ENCODE measurements around the gene FITM1. TPM values are rescaled to one million over a fixed set of nuclear protein-coding genes. Genes with fewer than 3 reads are reported as not detected.

Gene FITM1
- total RNA-seq, 2 donors from 2014 or later = 74.3 to 180 TPM

DNA sequence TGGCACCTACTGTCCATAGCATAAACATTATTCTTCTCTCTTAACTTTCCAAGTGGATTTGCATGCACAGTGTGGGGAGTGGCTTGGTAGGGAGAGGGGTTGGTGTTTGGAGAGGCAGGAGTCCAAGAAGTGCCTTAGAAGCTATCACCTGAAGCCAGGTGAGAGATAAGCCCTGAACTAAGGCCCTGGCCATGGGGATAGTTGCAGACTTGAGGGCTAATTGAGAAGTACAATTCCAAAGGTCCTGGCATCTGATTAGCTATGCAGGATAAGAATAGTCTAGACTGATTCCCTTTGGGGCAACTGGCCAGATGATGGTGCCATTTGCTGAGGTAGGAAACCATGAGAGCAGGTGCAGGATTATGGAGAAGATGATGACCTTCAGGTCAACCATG is 38.4 kb upstream of the FITM1 start:
- Histone ChIP-seq H3K4me3 (no peak overlapping the region), H3K4me1 (peaks cover 0 to 22% of the 10 kb centered on the region in 2 donors), H3K27ac (no peak overlapping the region), H3K9me3 (no peaks in the 10 kb centered on the region), H3K36me3 (no peaks in the 10 kb centered on the region), H3K27me3 (no peaks in the 10 kb centered on the region)
- DNase-seq (ENCODE audit: low spot score) = no peak
- TF ChIP-seq, protein P1, sequence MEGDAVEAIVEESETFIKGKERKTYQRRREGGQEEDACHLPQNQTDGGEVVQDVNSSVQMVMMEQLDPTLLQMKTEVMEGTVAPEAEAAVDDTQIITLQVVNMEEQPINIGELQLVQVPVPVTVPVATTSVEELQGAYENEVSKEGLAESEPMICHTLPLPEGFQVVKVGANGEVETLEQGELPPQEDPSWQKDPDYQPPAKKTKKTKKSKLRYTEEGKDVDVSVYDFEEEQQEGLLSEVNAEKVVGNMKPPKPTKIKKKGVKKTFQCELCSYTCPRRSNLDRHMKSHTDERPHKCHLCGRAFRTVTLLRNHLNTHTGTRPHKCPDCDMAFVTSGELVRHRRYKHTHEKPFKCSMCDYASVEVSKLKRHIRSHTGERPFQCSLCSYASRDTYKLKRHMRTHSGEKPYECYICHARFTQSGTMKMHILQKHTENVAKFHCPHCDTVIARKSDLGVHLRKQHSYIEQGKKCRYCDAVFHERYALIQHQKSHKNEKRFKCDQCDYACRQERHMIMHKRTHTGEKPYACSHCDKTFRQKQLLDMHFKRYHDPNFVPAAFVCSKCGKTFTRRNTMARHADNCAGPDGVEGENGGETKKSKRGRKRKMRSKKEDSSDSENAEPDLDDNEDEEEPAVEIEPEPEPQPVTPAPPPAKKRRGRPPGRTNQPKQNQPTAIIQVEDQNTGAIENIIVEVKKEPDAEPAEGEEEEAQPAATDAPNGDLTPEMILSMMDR (IDR thresholded peaks at IDR 0.05) = no peak

DNA sequence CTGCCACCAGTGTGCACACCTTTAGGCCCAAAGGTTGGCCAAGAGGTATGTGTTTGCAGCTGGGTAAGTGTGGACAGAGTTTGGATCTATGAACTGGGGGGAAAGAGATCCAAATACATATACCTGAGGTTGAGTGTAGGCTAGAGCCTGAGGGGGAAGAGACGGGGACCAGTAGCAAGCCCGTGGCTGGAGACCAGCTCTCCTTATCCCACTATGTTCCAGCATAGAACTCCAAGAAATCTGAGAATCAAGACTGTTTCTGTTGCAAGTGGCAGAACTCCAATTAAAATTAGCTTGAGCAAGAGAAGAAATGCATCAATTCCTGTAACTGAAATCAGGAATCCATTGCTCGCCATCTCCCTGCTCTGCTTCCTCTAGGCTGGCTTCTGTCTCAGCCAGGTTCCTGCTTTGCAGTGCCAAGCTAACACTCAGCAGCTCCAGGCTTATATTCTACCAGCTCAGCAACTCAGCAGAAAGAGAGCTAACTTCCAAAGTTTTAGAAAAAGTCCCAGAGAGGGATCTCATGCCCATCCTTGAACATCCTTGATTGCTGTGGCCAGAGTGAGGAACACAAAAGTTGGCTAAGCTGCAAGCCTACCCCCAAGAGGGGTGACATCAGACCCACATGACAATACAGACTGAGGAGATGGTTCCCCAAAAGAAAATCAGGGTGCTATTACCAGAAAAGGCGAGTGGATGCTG is 37.8 kb upstream of the FITM1 start:
- Histone ChIP-seq H3K36me3 (no peaks in the 10 kb centered on the region), H3K9me3 (no peaks in the 10 kb centered on the region), H3K4me1 (peaks cover 0 to 22% of the 10 kb centered on the region in 2 donors), H3K27me3 (no peaks in the 10 kb centered on the region), H3K27ac (peak overlapping the region in 1 of 2 donors; percentile 95), H3K4me3 (no peak overlapping the region)
- TF ChIP-seq, protein P1 (IDR thresholded peaks at IDR 0.05) = no peak
- DNase-seq (ENCODE audit: low spot score) = no peak

DNA sequence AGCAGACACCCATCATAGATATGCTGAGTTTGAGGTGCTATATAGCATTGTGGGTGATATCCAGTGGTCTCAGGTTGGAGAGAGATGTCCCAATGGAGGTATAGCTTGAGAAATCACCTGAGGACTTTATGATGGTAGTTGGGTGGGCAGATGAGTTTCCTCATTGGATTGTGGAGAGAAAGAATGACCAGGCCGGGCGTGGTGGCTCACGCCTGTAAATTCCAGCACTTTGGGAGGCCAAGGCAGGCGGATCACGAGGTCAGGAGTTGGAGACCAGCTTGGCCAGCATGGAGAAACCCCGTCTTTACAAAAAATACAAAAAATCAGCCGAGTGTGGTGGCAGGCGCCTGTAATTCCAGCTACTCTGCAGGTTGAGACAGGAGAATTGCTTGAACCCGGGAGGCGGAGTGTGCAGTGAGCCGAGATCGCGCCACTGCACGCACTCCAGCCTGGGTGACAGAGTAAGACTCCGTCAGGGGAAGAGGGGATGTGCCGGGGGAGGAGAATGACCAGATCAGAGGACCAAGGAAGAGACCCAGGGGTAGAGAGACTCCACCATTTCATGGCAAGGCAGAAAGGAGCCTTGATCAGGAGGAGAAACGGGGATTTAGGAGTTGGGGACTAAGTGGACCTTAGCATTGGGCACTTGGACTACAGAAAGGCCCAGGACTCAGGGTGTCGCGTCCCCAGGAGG is 37.1 kb upstream of the FITM1 start:
- Histone ChIP-seq H3K4me3 (peak overlapping the region; percentile 70 to 91), H3K36me3 (no peaks in the 10 kb centered on the region), H3K27ac (peak overlapping the region; percentile 91 to 95), H3K27me3 (no peaks in the 10 kb centered on the region), H3K9me3 (no peaks in the 10 kb centered on the region), H3K4me1 (peaks cover 0 to 22% of the 10 kb centered on the region in 2 donors)
- TF ChIP-seq, protein P1 (IDR thresholded peaks at IDR 0.05) = no peak
- no peak for DNase-seq (ENCODE audit: low spot score)

DNA sequence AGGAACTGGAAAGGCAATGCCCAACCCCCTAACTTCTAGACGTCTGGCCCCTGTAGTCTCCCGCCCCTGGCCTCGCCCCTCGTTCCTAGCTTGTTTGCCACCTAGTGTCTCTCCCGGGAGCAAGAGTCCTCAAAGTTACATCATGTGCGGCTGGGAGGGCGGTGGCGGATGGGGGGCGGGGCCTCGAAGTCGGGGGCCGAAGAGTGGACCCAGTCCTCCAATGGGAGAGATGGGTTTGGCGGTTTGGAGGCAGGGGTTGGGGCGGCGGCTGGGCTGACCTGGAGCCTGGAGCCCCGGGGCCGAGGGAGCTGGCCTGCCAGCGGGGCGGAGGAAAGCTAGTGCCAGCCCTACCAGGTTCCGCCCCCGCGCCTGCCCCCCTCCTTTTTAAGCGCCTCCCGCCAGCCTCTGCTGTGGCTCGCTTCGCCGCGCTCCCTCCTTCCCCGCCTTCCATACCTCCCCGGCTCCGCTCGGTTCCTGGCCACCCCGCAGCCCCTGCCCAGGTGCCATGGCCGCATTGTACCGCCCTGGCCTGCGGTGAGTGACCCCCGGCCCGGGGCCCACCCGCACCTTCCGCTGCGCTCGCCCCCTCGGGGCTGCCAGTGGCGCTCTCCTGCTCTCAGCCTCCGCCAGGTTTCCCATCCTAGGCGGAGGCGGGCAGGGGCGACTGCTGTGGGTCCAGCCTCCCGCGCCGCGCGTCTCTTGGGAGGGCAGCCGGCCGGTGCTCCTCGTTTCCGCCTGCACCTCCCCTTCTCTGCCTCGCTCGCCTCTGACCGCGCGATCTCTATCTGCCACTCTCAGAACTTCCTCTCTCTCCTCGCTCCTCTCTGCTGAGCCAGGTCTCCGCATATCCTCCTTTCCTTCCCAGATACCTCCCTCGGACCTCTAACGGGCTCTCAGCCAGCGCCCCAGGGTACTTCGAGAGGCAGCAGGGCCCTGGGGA is 36.3 kb upstream of the FITM1 start, which contains the start of gene PCK2:
PCK2 (plus strand) TSS at position 411 of the 940 bp plus-strand sequence; CDS start at position 506, 95 bp downstream.
- Histone ChIP-seq H3K36me3 (no peaks in the 10 kb centered on the region), H3K4me1 (peaks cover 0 to 22% of the 10 kb centered on the region in 2 donors), H3K27ac (peak within 1 kb of the TSS; percentile 91 to 95), H3K4me3 (peak within 1 kb of the TSS; percentile 70 to 91), H3K9me3 (no peaks in the 10 kb centered on the region), H3K27me3 (no peaks in the 10 kb centered on the region)
- peak; percentile 96 for DNase-seq (ENCODE audit: low spot score)
- TF ChIP-seq, protein P1 (IDR thresholded peaks at IDR 0.05) = peak in 1 of 2 donors; percentile 32

DNA sequence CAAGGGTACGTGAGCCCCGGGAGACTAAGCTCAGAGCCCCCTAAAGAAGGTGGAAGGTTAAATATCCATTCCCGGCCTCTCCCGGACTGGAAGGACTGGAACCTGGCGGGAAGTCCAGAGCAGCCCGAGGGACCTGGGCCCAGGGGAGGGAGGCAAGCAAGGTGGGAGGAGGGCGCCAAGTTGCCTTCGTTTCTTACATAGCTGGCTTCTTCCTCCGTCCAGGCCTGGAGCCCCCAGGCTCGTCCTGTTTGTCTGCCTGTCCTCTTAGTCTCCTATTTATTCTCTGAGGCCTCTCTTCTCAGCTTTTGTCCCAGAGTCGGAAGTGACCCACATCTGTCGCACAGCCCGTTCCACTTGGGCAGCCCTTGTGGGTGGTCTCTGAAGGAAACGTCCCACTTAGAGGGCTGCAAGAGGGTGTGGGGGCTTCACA is 35.6 kb upstream of the FITM1 start:
- peaks cover 0 to 22% of the 10 kb centered on the region in 2 donors for H3K4me1 ChIP-seq
- peak overlapping the region; percentile 91 to 95 for H3K27ac ChIP-seq
- TF ChIP-seq, protein P1 (IDR thresholded peaks at IDR 0.05) = no peak
- DNase-seq (ENCODE audit: low spot score) = no peak
- no peaks in the 10 kb centered on the region for H3K36me3 ChIP-seq
- no peaks in the 10 kb centered on the region for H3K9me3 ChIP-seq
- H3K4me3 ChIP-seq = peak overlapping the region; percentile 70 to 91
- no peaks in the 10 kb centered on the region for H3K27me3 ChIP-seq

Measured in right atrium auricular region (tissue), 2 donors.